ENCODE results near the gene GALNT15. TPM values are rescaled to one million over a fixed set of nuclear protein-coding genes. Genes with fewer than 3 reads are reported as not detected.

Gene GALNT15
- total and polyA plus RNA-seq, 4 donors = under 0.01 to 2.8 (median 1.3) TPM

DNA sequence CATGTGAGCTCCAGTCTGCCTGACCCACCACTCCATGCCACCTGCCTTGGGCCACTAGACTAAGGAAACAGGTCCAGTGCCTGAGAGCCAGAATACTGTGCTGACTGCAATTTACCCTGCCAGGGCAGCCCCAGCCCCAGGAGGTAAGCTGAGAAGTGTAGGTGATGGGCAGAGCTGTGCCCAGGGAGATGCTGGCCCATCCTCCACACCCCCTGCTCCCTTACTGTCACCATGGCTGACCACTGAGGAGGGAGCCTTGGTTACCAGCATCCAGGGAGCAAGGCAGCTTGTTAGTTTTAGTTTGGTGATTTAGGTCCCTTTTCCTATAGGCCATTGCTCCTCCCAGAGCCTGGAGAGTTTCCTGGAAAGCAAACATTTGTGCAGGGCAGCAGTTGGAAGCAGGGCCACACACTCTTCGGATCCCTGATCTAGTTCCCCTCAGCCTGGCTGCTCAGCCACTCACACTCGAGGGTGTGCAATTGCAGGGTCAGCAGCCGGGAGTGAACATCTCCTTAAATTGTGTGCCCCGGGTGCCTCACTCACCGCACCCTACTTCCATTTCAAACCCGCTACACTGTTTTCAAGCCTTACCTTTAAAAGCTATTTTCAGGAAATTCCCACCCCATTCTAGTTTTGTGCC lies 2.0 kb downstream of the GALNT15 start:
- H3K9me3 ChIP-seq (ENCODE audit: control insufficient read depth in 4 of 4, low read length in 3 of 4) = no peaks in the 10 kb centered on the region
- H3K36me3 ChIP-seq (ENCODE audit: control insufficient read depth in 4 of 4, insufficient read depth in 3 of 4, low read depth in 1 of 4, low read length in 3 of 4) = no peaks in the 10 kb centered on the region
- TF ChIP-seq GABPA (IDR thresholded peaks at IDR 0.05 in 1 of 2, conservative IDR thresholded peaks at IDR 0.05 in 1 of 2) = no peak
- TF ChIP-seq TAF1 (conservative IDR thresholded peaks at IDR 0.05) = no peak
- TF ChIP-seq, protein P1, sequence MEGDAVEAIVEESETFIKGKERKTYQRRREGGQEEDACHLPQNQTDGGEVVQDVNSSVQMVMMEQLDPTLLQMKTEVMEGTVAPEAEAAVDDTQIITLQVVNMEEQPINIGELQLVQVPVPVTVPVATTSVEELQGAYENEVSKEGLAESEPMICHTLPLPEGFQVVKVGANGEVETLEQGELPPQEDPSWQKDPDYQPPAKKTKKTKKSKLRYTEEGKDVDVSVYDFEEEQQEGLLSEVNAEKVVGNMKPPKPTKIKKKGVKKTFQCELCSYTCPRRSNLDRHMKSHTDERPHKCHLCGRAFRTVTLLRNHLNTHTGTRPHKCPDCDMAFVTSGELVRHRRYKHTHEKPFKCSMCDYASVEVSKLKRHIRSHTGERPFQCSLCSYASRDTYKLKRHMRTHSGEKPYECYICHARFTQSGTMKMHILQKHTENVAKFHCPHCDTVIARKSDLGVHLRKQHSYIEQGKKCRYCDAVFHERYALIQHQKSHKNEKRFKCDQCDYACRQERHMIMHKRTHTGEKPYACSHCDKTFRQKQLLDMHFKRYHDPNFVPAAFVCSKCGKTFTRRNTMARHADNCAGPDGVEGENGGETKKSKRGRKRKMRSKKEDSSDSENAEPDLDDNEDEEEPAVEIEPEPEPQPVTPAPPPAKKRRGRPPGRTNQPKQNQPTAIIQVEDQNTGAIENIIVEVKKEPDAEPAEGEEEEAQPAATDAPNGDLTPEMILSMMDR (IDR thresholded peaks at IDR 0.05; ENCODE audit: low read depth, low read length, missing input control) = no peak
- TF ChIP-seq FOXA1 (IDR thresholded peaks at IDR 0.05) = no peak
- TF ChIP-seq EGR1 (IDR thresholded peaks at IDR 0.05; ENCODE audit: low read depth in 2 of 2) = no peak
- TF ChIP-seq, protein P2, sequence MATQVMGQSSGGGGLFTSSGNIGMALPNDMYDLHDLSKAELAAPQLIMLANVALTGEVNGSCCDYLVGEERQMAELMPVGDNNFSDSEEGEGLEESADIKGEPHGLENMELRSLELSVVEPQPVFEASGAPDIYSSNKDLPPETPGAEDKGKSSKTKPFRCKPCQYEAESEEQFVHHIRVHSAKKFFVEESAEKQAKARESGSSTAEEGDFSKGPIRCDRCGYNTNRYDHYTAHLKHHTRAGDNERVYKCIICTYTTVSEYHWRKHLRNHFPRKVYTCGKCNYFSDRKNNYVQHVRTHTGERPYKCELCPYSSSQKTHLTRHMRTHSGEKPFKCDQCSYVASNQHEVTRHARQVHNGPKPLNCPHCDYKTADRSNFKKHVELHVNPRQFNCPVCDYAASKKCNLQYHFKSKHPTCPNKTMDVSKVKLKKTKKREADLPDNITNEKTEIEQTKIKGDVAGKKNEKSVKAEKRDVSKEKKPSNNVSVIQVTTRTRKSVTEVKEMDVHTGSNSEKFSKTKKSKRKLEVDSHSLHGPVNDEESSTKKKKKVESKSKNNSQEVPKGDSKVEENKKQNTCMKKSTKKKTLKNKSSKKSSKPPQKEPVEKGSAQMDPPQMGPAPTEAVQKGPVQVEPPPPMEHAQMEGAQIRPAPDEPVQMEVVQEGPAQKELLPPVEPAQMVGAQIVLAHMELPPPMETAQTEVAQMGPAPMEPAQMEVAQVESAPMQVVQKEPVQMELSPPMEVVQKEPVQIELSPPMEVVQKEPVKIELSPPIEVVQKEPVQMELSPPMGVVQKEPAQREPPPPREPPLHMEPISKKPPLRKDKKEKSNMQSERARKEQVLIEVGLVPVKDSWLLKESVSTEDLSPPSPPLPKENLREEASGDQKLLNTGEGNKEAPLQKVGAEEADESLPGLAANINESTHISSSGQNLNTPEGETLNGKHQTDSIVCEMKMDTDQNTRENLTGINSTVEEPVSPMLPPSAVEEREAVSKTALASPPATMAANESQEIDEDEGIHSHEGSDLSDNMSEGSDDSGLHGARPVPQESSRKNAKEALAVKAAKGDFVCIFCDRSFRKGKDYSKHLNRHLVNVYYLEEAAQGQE (IDR thresholded peaks at IDR 0.05) = no peak
- no peak for TF ChIP-seq RAD21 (IDR thresholded peaks at IDR 0.05)
- TF ChIP-seq JUND (IDR thresholded peaks at IDR 0.05) = no peak
- no peak for TF ChIP-seq YY1 (IDR thresholded peaks at IDR 0.05)
- TF ChIP-seq RXRA (IDR thresholded peaks at IDR 0.05) = no peak
- peak overlapping the region in 1 of 2 donors; percentile 47 for H3K9ac ChIP-seq (ENCODE audit: low read depth in 1 of 2, low read length in 2 of 2)
- peak; percentile 25 for DNase-seq (ENCODE audit: low spot score)
- no peaks in the 10 kb centered on the region for H3K27me3 ChIP-seq (ENCODE audit: control insufficient read depth in 4 of 4, insufficient read depth in 4 of 4, low read length in 3 of 4)
- H3K4me3 ChIP-seq (ENCODE audit: low read depth in 1 of 3, low read length in 3 of 3) = peak overlapping the region in 1 of 3 donors; percentile 5
- H3K27ac ChIP-seq (ENCODE audit: low read depth in 1 of 2, low read length in 2 of 2) = peak overlapping the region in 1 of 2 donors; percentile 2
- 71% methylated on average over 6 of the region's 6 CpGs for WGBS
- H3K4me1 ChIP-seq (ENCODE audit: control insufficient read depth in 4 of 4, insufficient read depth in 4 of 4, low read length in 3 of 4) = peaks cover 0 to 14% (median 1%) of the 10 kb centered on the region in 4 donors

DNA sequence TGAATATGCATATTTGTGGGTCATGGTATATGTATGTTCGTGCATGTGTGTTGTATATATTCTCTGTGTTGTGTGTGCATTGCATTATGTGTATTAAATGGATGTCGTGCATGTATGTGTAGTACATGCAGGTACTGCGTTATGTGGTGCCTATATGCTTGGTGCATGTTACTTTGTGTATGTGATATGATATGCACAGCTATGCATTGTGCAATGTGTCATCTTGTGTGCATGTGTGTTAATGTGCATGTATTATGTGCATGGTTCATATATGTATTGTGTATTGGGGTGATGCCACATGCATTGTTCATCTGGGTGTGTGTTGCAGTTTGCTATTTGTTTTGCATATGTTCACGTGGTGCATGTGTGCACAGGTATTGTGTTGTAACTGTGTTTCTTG lies 2.9 kb downstream of the GALNT15 start:
- Histone ChIP-seq H3K27me3 (ENCODE audit: control insufficient read depth in 4 of 4, insufficient read depth in 4 of 4, low read length in 3 of 4) (no peaks in the 10 kb centered on the region), H3K9ac (ENCODE audit: low read depth in 1 of 2, low read length in 2 of 2) (no peak overlapping the region), H3K27ac (ENCODE audit: low read depth in 1 of 2, low read length in 2 of 2) (no peak overlapping the region), H3K4me1 (ENCODE audit: control insufficient read depth in 4 of 4, insufficient read depth in 4 of 4, low read length in 3 of 4) (peaks cover 0 to 14% (median 1%) of the 10 kb centered on the region in 4 donors), H3K4me3 (ENCODE audit: low read depth in 1 of 3, low read length in 3 of 3) (no peak overlapping the region), H3K9me3 (ENCODE audit: control insufficient read depth in 4 of 4, low read length in 3 of 4) (no peaks in the 10 kb centered on the region), H3K36me3 (ENCODE audit: control insufficient read depth in 4 of 4, insufficient read depth in 3 of 4, low read depth in 1 of 4, low read length in 3 of 4) (no peaks in the 10 kb centered on the region)
- TF ChIP-seq, protein P3, sequence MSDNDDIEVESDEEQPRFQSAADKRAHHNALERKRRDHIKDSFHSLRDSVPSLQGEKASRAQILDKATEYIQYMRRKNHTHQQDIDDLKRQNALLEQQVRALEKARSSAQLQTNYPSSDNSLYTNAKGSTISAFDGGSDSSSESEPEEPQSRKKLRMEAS (IDR thresholded peaks at IDR 0.05) = no peak
- TF ChIP-seq, protein P1 (IDR thresholded peaks at IDR 0.05; ENCODE audit: low read depth, low read length, missing input control) = no peak
- TF ChIP-seq JUND (IDR thresholded peaks at IDR 0.05) (no peak), YY1 (IDR thresholded peaks at IDR 0.05) (no peak), HNF4A (conservative IDR thresholded peaks at IDR 0.05) (no peak), HNF4G (IDR thresholded peaks at IDR 0.05) (no peak), RXRA (IDR thresholded peaks at IDR 0.05) (no peak), GABPA (IDR thresholded peaks at IDR 0.05 in 1 of 2, conservative IDR thresholded peaks at IDR 0.05 in 1 of 2) (no peak), TAF1 (conservative IDR thresholded peaks at IDR 0.05) (no peak), SP1 (IDR thresholded peaks at IDR 0.05) (no peak), FOXA2 (IDR thresholded peaks at IDR 0.05) (no peak)
- TF ChIP-seq, protein P2 (IDR thresholded peaks at IDR 0.05) = no peak
- 86% methylated on average over 4 of the region's 4 CpGs for WGBS
- DNase-seq (ENCODE audit: low spot score) = no peak

Measured in liver (tissue), 9 donors.